HCT116 (cell line): ENCODE results near the gene CD84. TPM values are rescaled to one million over a fixed set of nuclear protein-coding genes. Genes with fewer than 3 reads are reported as not detected.

ENCODE experiments used
- ATAC-seq: fragments of 200-7000 bp; cut with Tn5 transposase; 2 replicates; pipeline ENCODE4 v1.9.1; 2020; ENCODE audit warnings: mild to moderate bottlenecking, moderate library complexity
- BruUV-seq: library from RNA; stranded (reverse); fragments of 400-500 nt; replicated peaks from 2 replicates; lab custom pipeline; 2021; lab: Mats Ljungman, UMichigan
- CTCF ChIA-PET: fragments of 300-600 bp; sonication (Branson Sonifier 250); formaldehyde crosslinking; loops from one replicate; lab custom pipeline; 2021; ENCODE audit warnings: antibody characterized with exemption; lab: Charles Lee
- POLR2A ChIA-PET: fragments of 300-600, 350-600 bp; sonication (Branson Sonifier 250); formaldehyde crosslinking; loops from one replicate; lab custom pipeline; 2021; ENCODE audit warnings: antibody characterized with exemption; lab: Charles Lee
- RAD21 ChIA-PET, 2 experiments: fragments of 300-600 bp; sonication (Branson Sonifier 250); formaldehyde crosslinking; loops; one replicate each; lab custom pipeline; 2023; ENCODE audit warnings: low total read pairs in 2 of 2; ENCODE audit not compliant: uncharacterized antibody in 2 of 2, unreplicated experiment in 2 of 2, low non-redundant PET in 1 of 2; lab: Charles Lee
- DNase-seq: peaks from one replicate; pipeline ENCODE4 v3.0.0-alpha.2; 2010; ENCODE audit warnings: low read depth, low spot score
- H2AFZ ChIP-seq: fragments of 200-600 bp; shearing (Covaris generic), sonication (generic); 2 replicates; pipeline ENCODE4 v1.6.1; 2017; ENCODE audit warnings: low read depth, mixed run types, mixed read lengths, antibody characterized with exemption, low read length; ENCODE audit not compliant: poor library complexity, severe bottlenecking
- H3K27ac ChIP-seq: 2 replicates; pipeline ENCODE4 v1.5.1; 2012; ENCODE audit warnings: low read depth, low read length
- H3K27me3 ChIP-seq: fragments of 200-600 bp; sonication (generic); 2 replicates; pipeline ENCODE4 v1.6.1; 2016; ENCODE audit warnings: mixed run types, low read length, mixed read lengths; ENCODE audit not compliant: insufficient read depth
- H3K36me3 ChIP-seq, 2 experiments: fragments of 200-500 bp in 1 of 2; fragments of 200-600 bp in 1 of 2; sonication (Bioruptor generic) in 1 of 2; sonication (generic) in 1 of 2; 2 replicates each; pipeline versions ENCODE4 v1.5.1 to v1.6.1; 2014 to 2016; ENCODE audit warnings: low read length in 2 of 2, inconsistent platforms in 1 of 2, mixed read lengths in 1 of 2, mixed run types in 1 of 2; ENCODE audit not compliant: insufficient read depth in 2 of 2, control insufficient read depth in 1 of 2
- H3K4me1 ChIP-seq, 2 experiments: fragments of 200-600 bp in 1 of 2; sonication (generic) in 1 of 2; 2 replicates each; pipeline versions ENCODE4 v1.5.1 to v1.6.1; 2012 to 2017; ENCODE audit warnings: low read length in 2 of 2, inconsistent platforms in 1 of 2, mild to moderate bottlenecking in 1 of 2, mixed read lengths in 1 of 2, mixed run types in 1 of 2, moderate library complexity in 1 of 2; ENCODE audit not compliant: insufficient read depth in 2 of 2, control insufficient read depth in 1 of 2
- H3K4me2 ChIP-seq: fragments of 200-600 bp; sonication (generic); 2 replicates; pipeline ENCODE4 v1.6.1; 2017; ENCODE audit warnings: mixed run types, low read length, mixed read lengths
- H3K4me3 ChIP-seq, 2 experiments: fragments of 200-600 bp in 1 of 2; sonication (generic) in 1 of 2; replicated peaks in 1 of 2; 2 replicates each; pipeline ENCODE4 v1.5.1; 2011 to 2016; ENCODE audit warnings: low read length in 2 of 2, control low read depth in 1 of 2, low read depth in 1 of 2, mild to moderate bottlenecking in 1 of 2, mixed read lengths in 1 of 2, mixed run types in 1 of 2
- H3K79me2 ChIP-seq: fragments of 200-600 bp; sonication (generic); 2 replicates; pipeline ENCODE4 v1.6.1; 2017; ENCODE audit warnings: mild to moderate bottlenecking, mixed run types, low read length, moderate library complexity, mixed read lengths; ENCODE audit not compliant: insufficient read depth
- H3K9ac ChIP-seq: fragments of 200-600 bp; sonication (generic); 2 replicates; pipeline ENCODE4 v1.6.1; 2016; ENCODE audit warnings: low read length, mixed read lengths
- H3K9me2 ChIP-seq: fragments of 200-600 bp; sonication (generic), shearing (Covaris generic); 2 replicates; pipeline ENCODE4 v1.6.1; 2017; ENCODE audit warnings: mixed run types, mild to moderate bottlenecking, moderate library complexity; ENCODE audit not compliant: insufficient read depth
- H3K9me3 ChIP-seq, 2 experiments: fragments of 200-500 bp in 1 of 2; fragments of 200-600 bp in 1 of 2; sonication (Bioruptor generic) in 1 of 2; sonication (generic) in 1 of 2; 2 replicates each; pipeline ENCODE4 v1.6.1; 2014 to 2017; ENCODE audit warnings: low read length in 2 of 2, mixed read lengths in 2 of 2, inconsistent platforms in 1 of 2, low read depth in 1 of 2, mild to moderate bottlenecking in 1 of 2, mixed run types in 1 of 2, moderate library complexity in 1 of 2; ENCODE audit not compliant: control insufficient read depth in 1 of 2, insufficient read depth in 1 of 2
- H4K20me1 ChIP-seq: fragments of 200-600 bp; sonication (generic), shearing (Covaris generic); 2 replicates; pipeline ENCODE4 v1.6.1; 2017; ENCODE audit warnings: mixed run types, mild to moderate bottlenecking, moderate library complexity; ENCODE audit not compliant: insufficient read depth
- ATF3 ChIP-seq: IDR thresholded peaks from 2 replicates; pipeline ENCODE4 v1.6.1; 2012
- CBX3 ChIP-seq: IDR thresholded peaks from 2 replicates; pipeline ENCODE4 v1.6.1; 2012; ENCODE audit warnings: low read depth
- CTCF ChIP-seq, 3 experiments: fragments of 200-600 bp in 1 of 3; sonication (generic) in 1 of 3; IDR thresholded peaks in 2 of 3; conservative IDR thresholded peaks in 1 of 3; 2 replicates each; pipeline ENCODE4 v1.5.1; 2012 to 2017; ENCODE audit warnings: low read depth in 2 of 3, low read length in 2 of 3, antibody characterized with exemption in 1 of 3, borderline replicate concordance in 1 of 3, control low read depth in 1 of 3, mild to moderate bottlenecking in 1 of 3, mixed read lengths in 1 of 3, mixed run types in 1 of 3, moderate library complexity in 1 of 3; ENCODE audit not compliant: insufficient read depth in 1 of 3
- EZH2 ChIP-seq: fragments of 200-600 bp; sonication (generic); IDR thresholded peaks from 2 replicates; pipeline ENCODE4 v1.6.1; 2017; ENCODE audit warnings: antibody characterized with exemption, mixed run types
- POLR2AphosphoS5 ChIP-seq: IDR thresholded peaks from 2 replicates; pipeline ENCODE4 v1.6.1; 2011; ENCODE audit warnings: mild to moderate bottlenecking, low read depth, low read length, moderate library complexity
- TCF7L2 ChIP-seq: IDR thresholded peaks from 2 replicates; pipeline ENCODE4 v1.7.0; 2011; ENCODE audit warnings: borderline replicate concordance, inconsistent platforms; ENCODE audit not compliant: insufficient read depth, insufficient read length; ENCODE audit errors: extremely low read depth
- YY1 ChIP-seq: IDR thresholded peaks from 2 replicates; pipeline ENCODE4 v1.6.1; 2011; ENCODE audit warnings: low read length, low read depth, moderate library complexity, mild to moderate bottlenecking; ENCODE audit not compliant: insufficient replicate concordance; ENCODE audit errors: extremely low read depth
- ZFX ChIP-seq: fragments of 450-650 bp; IDR thresholded peaks from 2 replicates; pipeline ENCODE4 v1.6.1; 2017
- intact Hi-C: fragments of 100-400 bp; cut with micrococcal nuclease; formaldehyde crosslinking; loops from 2 replicates; pipeline ENCODE4 v1.10.0; 2022
- total RNA-seq: library from RNA; stranded (reverse); gene quantifications from one replicate; pipeline ENCODE4 v1.2.1, GENCODE V29; 2021; ENCODE audit not compliant: unreplicated experiment

Gene CD84
- total RNA-seq, 1 experiment from 2014 or later: 0.02 TPM

- POLR2A ChIA-PET: no interaction called here
- CTCF ChIA-PET: no interaction called here
Observed at GRCh38 chr1:160615660-160616059, 36.4 kb upstream of the CD84 start.

More at GRCh38 chr1:160615660-160616059, 36.4 kb upstream of the CD84 start:
- Histone ChIP-seq H3K36me3 (no peaks in the 10 kb centered on the region), H2AFZ (no peak overlapping the region), H3K4me1 (no peaks in the 10 kb centered on the region), H4K20me1 (no peaks in the 10 kb centered on the region), H3K79me2 (no peaks in the 10 kb centered on the region), H3K4me3 (no peak overlapping the region), H3K9me2 (no peaks in the 10 kb centered on the region), H3K9ac (no peak overlapping the region), H3K4me2 (no peak overlapping the region), H3K27me3 (peaks cover 30% of the 10 kb centered on the region), H3K9me3 (no peaks in the 10 kb centered on the region), H3K27ac (no peak overlapping the region)
- BruUV-seq: no TSS peak
- intact Hi-C loops: no loop called here
- TF ChIP-seq EZH2: no peak
- TF ChIP-seq POLR2AphosphoS5: no peak
- no peak for TF ChIP-seq ZFX
- TF ChIP-seq CBX3: no peak
- no peak for TF ChIP-seq YY1
- no peak for TF ChIP-seq CTCF (IDR thresholded peaks at IDR 0.05 in 2 of 3, conservative IDR thresholded peaks at IDR 0.05 in 1 of 3; ENCODE audit: borderline replicate concordance in 1 of 3, insufficient read depth in 1 of 3, low read depth in 2 of 3, low read length in 2 of 3)
- no peak for TF ChIP-seq TCF7L2
- no peak for TF ChIP-seq ATF3
- DNase-seq: no peak
- ATAC-seq: no peak
- RAD21 ChIA-PET: no interaction called here
